Measurements from ENCODE around the gene TPST1. TPM values are rescaled to one million over a fixed set of nuclear protein-coding genes. Genes with fewer than 3 reads are reported as not detected.

TPST1 gene
- total and polyA plus RNA-seq, 9 of the 15 experiments (the other 6 are each of a cell fraction or from before 2014, with no cell fraction given), result 0.15 to 2.2 (median 0.53) TPM

DNA sequence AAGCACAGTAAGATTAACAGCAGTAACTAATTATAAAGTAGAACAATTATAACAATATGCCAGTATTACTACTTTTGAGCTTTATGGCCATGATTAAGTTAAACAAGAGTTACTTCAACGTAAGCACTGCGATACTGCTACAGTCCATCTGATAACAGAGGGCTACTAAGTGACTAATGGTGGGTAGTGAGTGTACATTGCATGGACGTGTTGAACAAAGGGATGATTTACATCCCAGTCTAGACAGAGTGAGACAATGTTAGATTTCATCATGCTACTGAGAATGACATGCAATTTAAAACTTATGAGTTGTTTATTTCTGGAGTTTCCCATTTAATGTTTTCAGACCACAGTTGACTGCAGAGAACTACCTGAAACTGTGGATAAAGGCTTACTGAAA lies 45.6 kb downstream of the TPST1 start (continued):
- TF ChIP-seq, protein P1, sequence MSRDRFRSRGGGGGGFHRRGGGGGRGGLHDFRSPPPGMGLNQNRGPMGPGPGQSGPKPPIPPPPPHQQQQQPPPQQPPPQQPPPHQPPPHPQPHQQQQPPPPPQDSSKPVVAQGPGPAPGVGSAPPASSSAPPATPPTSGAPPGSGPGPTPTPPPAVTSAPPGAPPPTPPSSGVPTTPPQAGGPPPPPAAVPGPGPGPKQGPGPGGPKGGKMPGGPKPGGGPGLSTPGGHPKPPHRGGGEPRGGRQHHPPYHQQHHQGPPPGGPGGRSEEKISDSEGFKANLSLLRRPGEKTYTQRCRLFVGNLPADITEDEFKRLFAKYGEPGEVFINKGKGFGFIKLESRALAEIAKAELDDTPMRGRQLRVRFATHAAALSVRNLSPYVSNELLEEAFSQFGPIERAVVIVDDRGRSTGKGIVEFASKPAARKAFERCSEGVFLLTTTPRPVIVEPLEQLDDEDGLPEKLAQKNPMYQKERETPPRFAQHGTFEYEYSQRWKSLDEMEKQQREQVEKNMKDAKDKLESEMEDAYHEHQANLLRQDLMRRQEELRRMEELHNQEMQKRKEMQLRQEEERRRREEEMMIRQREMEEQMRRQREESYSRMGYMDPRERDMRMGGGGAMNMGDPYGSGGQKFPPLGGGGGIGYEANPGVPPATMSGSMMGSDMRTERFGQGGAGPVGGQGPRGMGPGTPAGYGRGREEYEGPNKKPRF (IDR thresholded peaks at IDR 0.05; ENCODE audit: low read depth, low read length), result no peak
- TF ChIP-seq, protein P2, sequence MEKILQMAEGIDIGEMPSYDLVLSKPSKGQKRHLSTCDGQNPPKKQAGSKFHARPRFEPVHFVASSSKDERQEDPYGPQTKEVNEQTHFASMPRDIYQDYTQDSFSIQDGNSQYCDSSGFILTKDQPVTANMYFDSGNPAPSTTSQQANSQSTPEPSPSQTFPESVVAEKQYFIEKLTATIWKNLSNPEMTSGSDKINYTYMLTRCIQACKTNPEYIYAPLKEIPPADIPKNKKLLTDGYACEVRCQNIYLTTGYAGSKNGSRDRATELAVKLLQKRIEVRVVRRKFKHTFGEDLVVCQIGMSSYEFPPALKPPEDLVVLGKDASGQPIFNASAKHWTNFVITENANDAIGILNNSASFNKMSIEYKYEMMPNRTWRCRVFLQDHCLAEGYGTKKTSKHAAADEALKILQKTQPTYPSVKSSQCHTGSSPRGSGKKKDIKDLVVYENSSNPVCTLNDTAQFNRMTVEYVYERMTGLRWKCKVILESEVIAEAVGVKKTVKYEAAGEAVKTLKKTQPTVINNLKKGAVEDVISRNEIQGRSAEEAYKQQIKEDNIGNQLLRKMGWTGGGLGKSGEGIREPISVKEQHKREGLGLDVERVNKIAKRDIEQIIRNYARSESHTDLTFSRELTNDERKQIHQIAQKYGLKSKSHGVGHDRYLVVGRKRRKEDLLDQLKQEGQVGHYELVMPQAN (IDR thresholded peaks at IDR 0.05; ENCODE audit: borderline replicate concordance), result no peak
- TF ChIP-seq XRCC4 (IDR thresholded peaks at IDR 0.05; ENCODE audit: extremely low read depth, insufficient read depth, insufficient read length), result no peak
- TF ChIP-seq TCF3 (CRISPR knock-in tag; IDR thresholded peaks at IDR 0.05), result no peak
- no peak for TF ChIP-seq HDAC8 (tag; IDR thresholded peaks at IDR 0.05)
- TF ChIP-seq ZNF212 (CRISPR knock-in tag; IDR thresholded peaks at IDR 0.05), result no peak
- no peak for TF ChIP-seq ZNF780A (CRISPR knock-in tag; IDR thresholded peaks at IDR 0.05)
- TF ChIP-seq BCL6 (CRISPR knock-in tag; IDR thresholded peaks at IDR 0.05), result no peak
- TF ChIP-seq, protein P3, sequence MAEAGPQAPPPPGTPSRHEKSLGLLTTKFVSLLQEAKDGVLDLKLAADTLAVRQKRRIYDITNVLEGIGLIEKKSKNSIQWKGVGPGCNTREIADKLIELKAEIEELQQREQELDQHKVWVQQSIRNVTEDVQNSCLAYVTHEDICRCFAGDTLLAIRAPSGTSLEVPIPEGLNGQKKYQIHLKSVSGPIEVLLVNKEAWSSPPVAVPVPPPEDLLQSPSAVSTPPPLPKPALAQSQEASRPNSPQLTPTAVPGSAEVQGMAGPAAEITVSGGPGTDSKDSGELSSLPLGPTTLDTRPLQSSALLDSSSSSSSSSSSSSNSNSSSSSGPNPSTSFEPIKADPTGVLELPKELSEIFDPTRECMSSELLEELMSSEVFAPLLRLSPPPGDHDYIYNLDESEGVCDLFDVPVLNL (CRISPR knock-in tag; IDR thresholded peaks at IDR 0.05; ENCODE audit: low read depth), result no peak
- TF ChIP-seq MEIS2 (IDR thresholded peaks at IDR 0.05; ENCODE audit: partially characterized antibody), result peak; percentile 97
- TF ChIP-seq ZNF184 (CRISPR knock-in tag; IDR thresholded peaks at IDR 0.05), result no peak
- TF ChIP-seq ZNF311 (CRISPR knock-in tag; IDR thresholded peaks at IDR 0.05), result no peak
- TF ChIP-seq HMGN3 (IDR thresholded peaks at IDR 0.05; ENCODE audit: borderline replicate concordance, extremely low read depth, insufficient read length, low read depth, low read length), result no peak
- no peak for TF ChIP-seq EZH2 (IDR thresholded peaks at IDR 0.05; ENCODE audit: borderline replicate concordance, low read depth, low read length)
- TF ChIP-seq, protein P4, sequence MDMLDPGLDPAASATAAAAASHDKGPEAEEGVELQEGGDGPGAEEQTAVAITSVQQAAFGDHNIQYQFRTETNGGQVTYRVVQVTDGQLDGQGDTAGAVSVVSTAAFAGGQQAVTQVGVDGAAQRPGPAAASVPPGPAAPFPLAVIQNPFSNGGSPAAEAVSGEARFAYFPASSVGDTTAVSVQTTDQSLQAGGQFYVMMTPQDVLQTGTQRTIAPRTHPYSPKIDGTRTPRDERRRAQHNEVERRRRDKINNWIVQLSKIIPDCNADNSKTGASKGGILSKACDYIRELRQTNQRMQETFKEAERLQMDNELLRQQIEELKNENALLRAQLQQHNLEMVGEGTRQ (CRISPR knock-in tag; IDR thresholded peaks at IDR 0.05), result no peak
- TF ChIP-seq TAF15 (IDR thresholded peaks at IDR 0.05; ENCODE audit: low read depth, low read length), result no peak
- no peak for TF ChIP-seq DDX20 (tag; IDR thresholded peaks at IDR 0.05; ENCODE audit: low read depth)
- no peak for TF ChIP-seq PHB2 (IDR thresholded peaks at IDR 0.05; ENCODE audit: low read depth)
- no peak for TF ChIP-seq ILK (tag; IDR thresholded peaks at IDR 0.05; ENCODE audit: borderline replicate concordance, low read depth)
- no peak for TF ChIP-seq TGIF2 (CRISPR knock-in tag; IDR thresholded peaks at IDR 0.05)
- no peak for TF ChIP-seq ZNF253 (CRISPR knock-in tag; conservative IDR thresholded peaks at IDR 0.05)
- no peak for TF ChIP-seq SPI1 (IDR thresholded peaks at IDR 0.05; ENCODE audit: borderline replicate concordance, low read depth, low read length)
- 0 out of 2 replicates have a peak, but pooled peaks have one; percentile 19 for TF ChIP-seq CTBP1 (IDR thresholded peaks at IDR 0.05; ENCODE audit: borderline replicate concordance)
- no peak for TF ChIP-seq PHF20 (IDR thresholded peaks at IDR 0.05; ENCODE audit: partially characterized antibody)
- TF ChIP-seq ERF (CRISPR knock-in tag; IDR thresholded peaks at IDR 0.05), result no peak
- TF ChIP-seq HNRNPH1 (optimal IDR thresholded peaks at IDR 0.05; ENCODE audit: low read depth, low read length), result no peak

Data from K562 (cell line).